Uterus (tissue), 4 donors: ENCODE data around the gene PIP4K2B. TPM values are rescaled to one million over a fixed set of nuclear protein-coding genes. Genes with fewer than 3 reads are reported as not detected.
A peak's percentile ranks its signal among the peaks of the same experiment; 100 is the strongest.

Experiments used
- DNase-seq, 2 donors: peaks; one replicate each; pipeline ENCODE4 v3.0.0-alpha.2; 2019 to 2020
- H3K27ac ChIP-seq, 2 donors: fragments of 200-600 bp; sonication (generic); 1 replicate in 1 of 2; 2 replicates in 1 of 2; pipeline ENCODE4 v1.5.1; 2016 to 2018
- H3K27me3 ChIP-seq, 2 donors: fragments of 200-600 bp; sonication (generic); one replicate each; pipeline ENCODE4 v1.5.1; 2018 to 2019; ENCODE audit warnings: control low read depth in 1 of 2
- H3K36me3 ChIP-seq, 2 donors: fragments of 200-600 bp; sonication (generic); one replicate each; pipeline ENCODE4 v1.5.1; 2019; ENCODE audit warnings: control low read depth in 1 of 2
- H3K4me1 ChIP-seq, 2 donors: fragments of 200-600 bp; sonication (generic); one replicate each; pipeline ENCODE4 v1.5.1; 2018 to 2019; ENCODE audit warnings: control low read depth in 1 of 2
- H3K4me3 ChIP-seq, 2 donors: fragments of 200-600 bp; sonication (generic); 1 replicate in 1 of 2; 2 replicates in 1 of 2; pipeline ENCODE4 v1.5.1; 2018 to 2019; ENCODE audit warnings: mild to moderate bottlenecking in 1 of 2
- H3K9me3 ChIP-seq, 2 donors: fragments of 200-600 bp; sonication (generic); one replicate each; pipeline ENCODE4 v1.5.1; 2019; ENCODE audit warnings: control low read depth in 1 of 2
- POLR2A ChIP-seq, 2 donors: fragments of 450-650 bp; IDR thresholded peaks; one replicate each; pipeline ENCODE4 v1.6.1; 2016; ENCODE audit warnings: antibody characterized with exemption in 2 of 2, mild to moderate bottlenecking in 1 of 2, moderate library complexity in 1 of 2
- intact Hi-C: fragments of 100-400 bp; cut with DNase I; formaldehyde crosslinking; loops from one replicate; pipeline ENCODE4 v1.15.1; 2023; ENCODE audit warnings: low total_unique reads
- total RNA-seq, 4 donors: library from RNA; depleted of rRNA in 3 of 4; stranded (reverse); fragments of >200 nt in 3 of 4; gene quantifications; one replicate each; pipeline versions ENCODE4 v1.1.0 to v1.2.4, GENCODE V29; 2014 to 2023
- TF ChIP-seq, protein P1 (sequence below), 4 experiments: fragments of 200-600 bp in 2 of 4; fragments of 450-650 bp in 2 of 4; sonication (generic) in 2 of 4; IDR thresholded peaks; one replicate each; pipeline ENCODE4 v1.5.1; 2016 to 2019; ENCODE audit warnings: antibody characterized with exemption in 4 of 4, mild to moderate bottlenecking in 2 of 4, moderate library complexity in 1 of 4
- donor health status: DM: yes; HTN: yes; CAD: no.

Gene PIP4K2B
- total RNA-seq, 4 donors from 2014 or later = 23.2 to 89.5 (median 42.3) TPM

- no peak for TF ChIP-seq POLR2A (IDR thresholded peaks at IDR 0.05)
- TF ChIP-seq, protein P1, sequence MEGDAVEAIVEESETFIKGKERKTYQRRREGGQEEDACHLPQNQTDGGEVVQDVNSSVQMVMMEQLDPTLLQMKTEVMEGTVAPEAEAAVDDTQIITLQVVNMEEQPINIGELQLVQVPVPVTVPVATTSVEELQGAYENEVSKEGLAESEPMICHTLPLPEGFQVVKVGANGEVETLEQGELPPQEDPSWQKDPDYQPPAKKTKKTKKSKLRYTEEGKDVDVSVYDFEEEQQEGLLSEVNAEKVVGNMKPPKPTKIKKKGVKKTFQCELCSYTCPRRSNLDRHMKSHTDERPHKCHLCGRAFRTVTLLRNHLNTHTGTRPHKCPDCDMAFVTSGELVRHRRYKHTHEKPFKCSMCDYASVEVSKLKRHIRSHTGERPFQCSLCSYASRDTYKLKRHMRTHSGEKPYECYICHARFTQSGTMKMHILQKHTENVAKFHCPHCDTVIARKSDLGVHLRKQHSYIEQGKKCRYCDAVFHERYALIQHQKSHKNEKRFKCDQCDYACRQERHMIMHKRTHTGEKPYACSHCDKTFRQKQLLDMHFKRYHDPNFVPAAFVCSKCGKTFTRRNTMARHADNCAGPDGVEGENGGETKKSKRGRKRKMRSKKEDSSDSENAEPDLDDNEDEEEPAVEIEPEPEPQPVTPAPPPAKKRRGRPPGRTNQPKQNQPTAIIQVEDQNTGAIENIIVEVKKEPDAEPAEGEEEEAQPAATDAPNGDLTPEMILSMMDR (IDR thresholded peaks at IDR 0.05) = no peak
- peaks cover 4 to 22% of the 10 kb centered on the region in 2 donors for H3K4me1 ChIP-seq
- intact Hi-C loops = no loop called here
- no peaks in the 10 kb centered on the region for H3K27me3 ChIP-seq
- peak in 1 of 2 donors; percentile 77 for DNase-seq
- H3K27ac ChIP-seq = peak overlapping the region; percentile 54 to 80
- no peak overlapping the region for H3K4me3 ChIP-seq
- no peaks in the 10 kb centered on the region for H3K9me3 ChIP-seq
- H3K36me3 ChIP-seq = no peaks in the 10 kb centered on the region
Measured at GRCh38 chr17:38741921-38742410, 57.4 kb downstream of the PIP4K2B start.

DNA sequence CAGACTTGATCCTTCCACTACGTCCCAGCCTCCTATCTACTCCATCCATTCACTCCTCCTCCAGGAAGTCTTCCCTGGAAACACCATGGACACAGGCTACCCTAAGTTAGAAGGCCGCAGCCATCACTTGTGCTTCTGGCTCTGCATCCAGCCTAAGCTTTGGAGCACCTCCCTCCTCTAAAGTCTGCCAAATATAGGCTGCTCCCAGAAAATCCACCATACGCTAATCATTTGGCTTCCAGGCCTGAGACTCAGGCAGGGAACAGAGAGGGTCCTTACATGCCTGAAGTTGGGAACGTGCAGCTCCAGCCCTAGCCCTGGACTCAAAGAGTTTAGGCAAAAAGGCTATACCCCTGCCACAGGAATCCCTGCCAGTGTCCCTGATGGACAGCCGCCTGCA, 57.9 kb downstream of the PIP4K2B start:
- no peak for DNase-seq
- Histone ChIP-seq H3K27ac (peak overlapping the region; percentile 54 to 80), H3K36me3 (no peaks in the 10 kb centered on the region), H3K27me3 (no peaks in the 10 kb centered on the region), H3K4me3 (no peak overlapping the region), H3K9me3 (no peaks in the 10 kb centered on the region), H3K4me1 (peaks cover 4 to 16% of the 10 kb centered on the region in 2 donors)
- intact Hi-C loops = no loop called here
- TF ChIP-seq POLR2A (IDR thresholded peaks at IDR 0.05) = no peak
- TF ChIP-seq, protein P1 (IDR thresholded peaks at IDR 0.05) = no peak

- Histone ChIP-seq H3K36me3 (no peaks in the 10 kb centered on the region), H3K4me3 (no peak overlapping the region), H3K27me3 (no peaks in the 10 kb centered on the region), H3K4me1 (peaks cover 4 to 13% of the 10 kb centered on the region in 2 donors), H3K9me3 (no peaks in the 10 kb centered on the region), H3K27ac (no peak overlapping the region)
- intact Hi-C loops = no loop called here
- no peak for TF ChIP-seq POLR2A (IDR thresholded peaks at IDR 0.05)
- TF ChIP-seq, protein P1 (IDR thresholded peaks at IDR 0.05) = no peak
- no peak for DNase-seq
Measured at GRCh38 chr17:38740806-38741205, 58.5 kb downstream of the PIP4K2B start.

GRCh38 chr17:38740044-38740443, 59.3 kb downstream of the PIP4K2B start:
- no peak for TF ChIP-seq POLR2A (IDR thresholded peaks at IDR 0.05)
- TF ChIP-seq, protein P1 (IDR thresholded peaks at IDR 0.05) = no peak
- Histone ChIP-seq H3K9me3 (no peaks in the 10 kb centered on the region), H3K27me3 (no peaks in the 10 kb centered on the region), H3K36me3 (no peaks in the 10 kb centered on the region), H3K27ac (no peak overlapping the region), H3K4me1 (peaks cover 4 to 13% of the 10 kb centered on the region in 2 donors), H3K4me3 (no peak overlapping the region)
- DNase-seq = no peak
- intact Hi-C loops = no loop called here

DNA sequence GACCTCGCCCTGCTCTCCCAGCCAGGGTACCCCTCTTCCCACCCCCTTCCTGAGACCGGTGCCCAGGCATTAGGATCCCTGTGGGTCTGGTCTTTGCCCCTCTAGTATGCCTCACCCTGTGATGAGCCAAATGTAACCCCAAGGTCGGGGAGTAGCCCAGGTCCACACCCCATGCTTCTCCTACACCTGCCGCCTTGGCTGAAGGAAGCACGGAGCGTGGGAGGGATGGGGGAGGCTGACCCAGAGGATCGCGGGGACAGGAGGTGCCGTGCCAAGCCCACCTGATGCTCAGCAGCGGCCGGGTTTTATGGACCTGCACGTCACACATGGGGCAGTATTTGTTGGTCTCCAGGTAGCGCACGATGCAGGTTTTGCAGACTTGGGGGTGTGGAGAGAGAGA, 60.1 kb downstream of the PIP4K2B start:
- Histone ChIP-seq H3K27me3 (no peaks in the 10 kb centered on the region), H3K9me3 (no peaks in the 10 kb centered on the region), H3K4me3 (no peak overlapping the region), H3K27ac (no peak overlapping the region), H3K4me1 (peaks cover 4 to 13% of the 10 kb centered on the region in 2 donors), H3K36me3 (no peaks in the 10 kb centered on the region)
- intact Hi-C loops = loop anchor here (5.0 kb wide), 1 partner anchor 62 kb away; no protein-coding TSS in a partner anchor
- DNase-seq = no peak
- TF ChIP-seq, protein P1 (IDR thresholded peaks at IDR 0.05) = no peak
- TF ChIP-seq POLR2A (IDR thresholded peaks at IDR 0.05) = no peak
